Activated CD8-positive, alpha-beta memory T cell treated with anti-CD3 and anti-CD28 coated beads, Interleukin-2, amount 10 ng/mL, durations not matched to agents 7 days and 5 days (primary cell): ENCODE results near the gene ZSCAN18. TPM values are rescaled to one million over a fixed set of nuclear protein-coding genes. Genes with fewer than 3 reads are reported as not detected.
A peak's percentile ranks its signal among the peaks of the same experiment; 100 is the strongest.
"Not testable (repeated sequence)": the region's sequence is repeated elsewhere in the genome, so short reads cannot be mapped to it uniquely, and the experiment has no call there.

ENCODE experiments used
- ATAC-seq: fragments of 150-1000 bp; cut with Tn5 transposase; one replicate; pipeline ENCODE4 v1.10.0; 2021; ENCODE audit warnings: moderate library complexity
- CTCF ChIA-PET: fragments of 350-600 bp; sonication (Branson Sonifier 250); formaldehyde crosslinking; loops from one replicate; lab custom pipeline; 2021; ENCODE audit warnings: antibody characterized with exemption; lab: Charles Lee
- DNase-seq: peaks from one replicate; pipeline ENCODE4 v3.0.0-alpha.2; 2020
- H3K27ac Mint-ChIP-seq: one replicate; pipeline ENCODE4 v1.8.0; 2021; ENCODE audit warnings: mild to moderate bottlenecking, mixed read lengths
- H3K27me3 Mint-ChIP-seq: one replicate; pipeline ENCODE4 v1.8.0; 2021; ENCODE audit warnings: mixed read lengths
- H3K36me3 Mint-ChIP-seq: one replicate; pipeline ENCODE4 v1.8.0; 2021; ENCODE audit warnings: mild to moderate bottlenecking, mixed read lengths
- H3K4me1 Mint-ChIP-seq: one replicate; pipeline ENCODE4 v1.8.0; 2021; ENCODE audit warnings: mixed read lengths
- H3K4me3 Mint-ChIP-seq: one replicate; pipeline ENCODE4 v1.8.0; 2021; ENCODE audit warnings: mild to moderate bottlenecking, moderate library complexity, mixed read lengths
- H3K9me3 Mint-ChIP-seq: one replicate; pipeline ENCODE4 v1.8.0; 2022; ENCODE audit warnings: low read depth, mixed read lengths
- total RNA-seq, 2 experiments: library from RNA; stranded (reverse); gene quantifications; one replicate each; pipeline ENCODE4 v1.2.3, GENCODE V29; 2021

The ZSCAN18 gene
- total RNA-seq = 10 to 100 TPM; 15.9 to 24.8 TPM

- Mint-ChIP-seq H3K27me3 (no peaks in the 10 kb centered on the region), H3K4me1 (peaks cover 9% of the 10 kb centered on the region), H3K4me3 (peak within 1 kb of the TSS; percentile 75), H3K36me3 (peaks cover 15% of the 10 kb centered on the region), H3K9me3 (peaks cover 19% of the 10 kb centered on the region), H3K27ac (peak within 1 kb of the TSS; percentile 92)
- CTCF ChIA-PET = no interaction called here
- ATAC-seq (peak; percentile 98), DNase-seq (peak; percentile 96)
Observed at GRCh38 chr19:58097781-58098681, at the start of gene ZSCAN18. TSS of gene ZSCAN18 (minus strand) at chr19:58098231. CDS start at chr19:58090267, 7,964 bp downstream.

GRCh38 chr19:58147475-58147874 lies 49.4 kb upstream of the ZSCAN18 start:
- H3K27ac Mint-ChIP-seq, ATAC-seq, H3K4me3 Mint-ChIP-seq, H3K27me3 Mint-ChIP-seq, DNase-seq, CTCF ChIA-PET: not testable (repeated sequence)
- H3K4me1 Mint-ChIP-seq = peaks cover 14% of the 10 kb centered on the region
- H3K9me3 Mint-ChIP-seq = peaks cover 14% of the 10 kb centered on the region
- peaks cover 33% of the 10 kb centered on the region for H3K36me3 Mint-ChIP-seq

- H3K4me3 Mint-ChIP-seq = no peak overlapping the region
- H3K9me3 Mint-ChIP-seq = peaks cover 14% of the 10 kb centered on the region
- DNase-seq = no peak
- H3K36me3 Mint-ChIP-seq = peaks cover 38% of the 10 kb centered on the region
- H3K4me1 Mint-ChIP-seq = peaks cover 11% of the 10 kb centered on the region
- no peak for ATAC-seq
- H3K27me3 Mint-ChIP-seq = no peaks in the 10 kb centered on the region
- CTCF ChIA-PET = no interaction called here
- H3K27ac Mint-ChIP-seq = no peak overlapping the region
Observed at GRCh38 chr19:58145849-58146248, 47.8 kb upstream of the ZSCAN18 start.

GRCh38 chr19:58134244-58134643 lies 36.2 kb upstream of the ZSCAN18 start:
- Mint-ChIP-seq H3K27ac (no peak overlapping the region), H3K9me3 (peaks cover 48% of the 10 kb centered on the region), H3K36me3 (peaks cover 73% of the 10 kb centered on the region), H3K27me3 (no peaks in the 10 kb centered on the region), H3K4me1 (no peaks in the 10 kb centered on the region), H3K4me3 (no peak overlapping the region)
- no peak for ATAC-seq
- no peak for DNase-seq
- CTCF ChIA-PET = no interaction called here

GRCh38 chr19:58129284-58129683 lies 31.3 kb upstream of the ZSCAN18 start:
- H3K9me3 Mint-ChIP-seq = peaks cover 63% of the 10 kb centered on the region
- H3K4me3 Mint-ChIP-seq = no peak overlapping the region
- DNase-seq (no peak), ATAC-seq (no peak)
- CTCF ChIA-PET = no interaction called here
- peaks cover 60% of the 10 kb centered on the region for H3K36me3 Mint-ChIP-seq
- H3K27ac Mint-ChIP-seq = no peak overlapping the region
- no peaks in the 10 kb centered on the region for H3K4me1 Mint-ChIP-seq
- no peaks in the 10 kb centered on the region for H3K27me3 Mint-ChIP-seq

- Mint-ChIP-seq H3K27ac (no peak overlapping the region), H3K27me3 (no peaks in the 10 kb centered on the region), H3K4me3 (no peak overlapping the region), H3K9me3 (peaks cover 64% of the 10 kb centered on the region), H3K36me3 (peaks cover 51% of the 10 kb centered on the region), H3K4me1 (no peaks in the 10 kb centered on the region)
- ATAC-seq (no peak), DNase-seq (no peak)
- CTCF ChIA-PET = no interaction called here
Observed at GRCh38 chr19:58128041-58128685, 30.1 kb upstream of the ZSCAN18 start.

GRCh38 chr19:58123354-58123753 lies 25.3 kb upstream of the ZSCAN18 start:
- Mint-ChIP-seq H3K9me3 (peaks cover 57% of the 10 kb centered on the region), H3K4me3 (no peak overlapping the region), H3K27ac (no peak overlapping the region), H3K4me1 (no peaks in the 10 kb centered on the region), H3K36me3 (peaks cover 21% of the 10 kb centered on the region), H3K27me3 (no peaks in the 10 kb centered on the region)
- CTCF ChIA-PET = interaction anchor here (0.9 kb wide), 1 partner anchor 71 kb away, joined by 4 read pairs; no protein-coding TSS in a partner anchor
- no peak for ATAC-seq
- DNase-seq = no peak

- Mint-ChIP-seq H3K27ac (no peak overlapping the region), H3K36me3 (peaks cover 19% of the 10 kb centered on the region), H3K4me3 (no peak overlapping the region), H3K27me3 (no peaks in the 10 kb centered on the region), H3K4me1 (no peaks in the 10 kb centered on the region), H3K9me3 (peaks cover 53% of the 10 kb centered on the region)
- CTCF ChIA-PET = no interaction called here
- ATAC-seq (no peak), DNase-seq (no peak)
Observed at GRCh38 chr19:58118979-58119733, 21.1 kb upstream of the ZSCAN18 start.

GRCh38 chr19:58117841-58118575 lies 20.0 kb upstream of the ZSCAN18 start:
- DNase-seq (no peak), ATAC-seq (no peak)
- Mint-ChIP-seq H3K4me3 (no peak overlapping the region), H3K36me3 (peaks cover 18% of the 10 kb centered on the region), H3K27me3 (no peaks in the 10 kb centered on the region), H3K27ac (peak overlapping the region; percentile 20), H3K9me3 (peaks cover 43% of the 10 kb centered on the region), H3K4me1 (no peaks in the 10 kb centered on the region)
- CTCF ChIA-PET = no interaction called here

GRCh38 chr19:58108546-58108817 lies 10.5 kb upstream of the ZSCAN18 start:
- no peaks in the 10 kb centered on the region for H3K4me1 Mint-ChIP-seq
- peaks cover 45% of the 10 kb centered on the region for H3K9me3 Mint-ChIP-seq
- no peak overlapping the region for H3K27ac Mint-ChIP-seq
- no peak overlapping the region for H3K4me3 Mint-ChIP-seq
- CTCF ChIA-PET = no interaction called here
- H3K27me3 Mint-ChIP-seq = no peaks in the 10 kb centered on the region
- no peak for DNase-seq
- peaks cover 28% of the 10 kb centered on the region for H3K36me3 Mint-ChIP-seq
- ATAC-seq = no peak

- CTCF ChIA-PET = no interaction called here
- no peak overlapping the region for H3K4me3 Mint-ChIP-seq
- ATAC-seq = no peak
- H3K27me3 Mint-ChIP-seq = no peaks in the 10 kb centered on the region
- no peak for DNase-seq
- H3K9me3 Mint-ChIP-seq = peaks cover 50% of the 10 kb centered on the region
- no peaks in the 10 kb centered on the region for H3K4me1 Mint-ChIP-seq
- H3K27ac Mint-ChIP-seq = no peak overlapping the region
- peaks cover 32% of the 10 kb centered on the region for H3K36me3 Mint-ChIP-seq
Observed at GRCh38 chr19:58107778-58108545, 9.9 kb upstream of the ZSCAN18 start.

- peaks cover 17% of the 10 kb centered on the region for H3K36me3 Mint-ChIP-seq
- H3K27ac Mint-ChIP-seq = peak overlapping the region; percentile 92
- DNase-seq (no peak), ATAC-seq (no peak)
- CTCF ChIA-PET = no interaction called here
- peaks cover 9% of the 10 kb centered on the region for H3K4me1 Mint-ChIP-seq
- peaks cover 19% of the 10 kb centered on the region for H3K9me3 Mint-ChIP-seq
- H3K4me3 Mint-ChIP-seq = peak overlapping the region; percentile 75
- H3K27me3 Mint-ChIP-seq = no peaks in the 10 kb centered on the region
Observed at GRCh38 chr19:58098682-58098998, 609 bp upstream of the ZSCAN18 start.
